Neural progenitor cell (in vitro differentiated cells): ENCODE measurements around the gene TMEM40. TPM values are rescaled to one million over a fixed set of nuclear protein-coding genes. Genes with fewer than 3 reads are reported as not detected.

Experiments used
- DNase-seq: peaks from one replicate; pipeline ENCODE4 v3.0.0-alpha.2; 2016; ENCODE audit warnings: low spot score
- H2AFZ ChIP-seq: fragments of 200-600 bp; sonication (generic); replicated peaks from 2 replicates; pipeline ENCODE4 v1.6.1; 2016; ENCODE audit warnings: antibody characterized with exemption
- H3F3A ChIP-seq: fragments of 200-600 bp; sonication (generic); 2 replicates; pipeline ENCODE4 v1.6.1; 2016; ENCODE audit warnings: antibody characterized with exemption, low read depth
- H3K27ac ChIP-seq: fragments of 200-600 bp; sonication (generic); 2 replicates; pipeline ENCODE4 v1.5.1; 2016; ENCODE audit warnings: mild to moderate bottlenecking
- H3K27me3 ChIP-seq: fragments of 200-600 bp; sonication (generic); 2 replicates; pipeline ENCODE4 v1.6.1; 2016; ENCODE audit warnings: mild to moderate bottlenecking, moderate library complexity
- H3K36me3 ChIP-seq: fragments of 200-600 bp; sonication (generic); 2 replicates; pipeline ENCODE4 v1.5.1; 2016
- H3K4me1 ChIP-seq: fragments of 200-600 bp; sonication (generic); 2 replicates; pipeline ENCODE4 v1.6.1; 2016; ENCODE audit warnings: mixed run types
- H3K4me2 ChIP-seq: fragments of 200-600 bp; sonication (generic); 2 replicates; pipeline ENCODE4 v1.6.1; 2016
- H3K4me3 ChIP-seq: fragments of 200-600 bp; sonication (generic); 2 replicates; pipeline ENCODE4 v1.5.1; 2016
- H3K79me2 ChIP-seq: fragments of 200-600 bp; sonication (generic); 2 replicates; pipeline ENCODE4 v1.6.1; 2016; ENCODE audit warnings: low read depth
- H3K9ac ChIP-seq: fragments of 200-600 bp; sonication (generic); 2 replicates; pipeline ENCODE4 v1.6.1; 2016
- H3K9me3 ChIP-seq: fragments of 200-600 bp; sonication (generic); 2 replicates; pipeline ENCODE4 v1.5.1; 2016; ENCODE audit warnings: low read depth
- H4K20me1 ChIP-seq: fragments of 200-600 bp; sonication (generic); 2 replicates; pipeline ENCODE4 v1.6.1; 2016; ENCODE audit warnings: low read depth
- H3K27ac Mint-ChIP-seq: 3 replicates; pipeline ENCODE4 v1.8.0; 2021; ENCODE audit warnings: mixed read lengths
- H3K27me3 Mint-ChIP-seq: 2 replicates; pipeline ENCODE4 v1.8.0; 2022; ENCODE audit warnings: low read depth, mild to moderate bottlenecking, inconsistent platforms, moderate library complexity, mixed read lengths; ENCODE audit not compliant: insufficient read depth
- H3K36me3 Mint-ChIP-seq: 3 replicates; pipeline ENCODE4 v1.8.0; 2021; ENCODE audit warnings: mixed read lengths
- H3K4me1 Mint-ChIP-seq: 3 replicates; pipeline ENCODE4 v1.8.0; 2021; ENCODE audit warnings: mixed read lengths
- H3K4me3 Mint-ChIP-seq: 3 replicates; pipeline ENCODE4 v1.8.0; 2021; ENCODE audit warnings: mild to moderate bottlenecking, moderate library complexity, mixed read lengths
- H3K9me3 Mint-ChIP-seq: 3 replicates; pipeline ENCODE4 v1.8.0; 2020; ENCODE audit warnings: mixed read lengths
- EZH2 ChIP-seq: fragments of 200-600 bp; sonication (generic); IDR thresholded peaks from 2 replicates; pipeline ENCODE4 v1.6.1; 2017; ENCODE audit warnings: antibody characterized with exemption, mild to moderate bottlenecking, moderate library complexity
- EZH2phosphoT487 ChIP-seq: fragments of 200-600 bp; sonication (generic); IDR thresholded peaks from 2 replicates; pipeline ENCODE4 v1.6.1; 2017; ENCODE audit warnings: antibody characterized with exemption
- total RNA-seq: library from RNA; depleted of rRNA; stranded (reverse); fragments of >200 nt; gene quantifications from 2 replicates; pipeline ENCODE4 v1.2.3, GENCODE V29; 2015; ENCODE audit warnings: low replicate concordance
- TF ChIP-seq, protein P1 (sequence below): fragments of 200-600 bp; sonication (generic); IDR thresholded peaks from 2 replicates; pipeline ENCODE4 v1.5.1; 2017; ENCODE audit warnings: antibody characterized with exemption, mild to moderate bottlenecking

TMEM40 gene
- total RNA-seq, 1 donor from 2014 or later = not detected

DNA sequence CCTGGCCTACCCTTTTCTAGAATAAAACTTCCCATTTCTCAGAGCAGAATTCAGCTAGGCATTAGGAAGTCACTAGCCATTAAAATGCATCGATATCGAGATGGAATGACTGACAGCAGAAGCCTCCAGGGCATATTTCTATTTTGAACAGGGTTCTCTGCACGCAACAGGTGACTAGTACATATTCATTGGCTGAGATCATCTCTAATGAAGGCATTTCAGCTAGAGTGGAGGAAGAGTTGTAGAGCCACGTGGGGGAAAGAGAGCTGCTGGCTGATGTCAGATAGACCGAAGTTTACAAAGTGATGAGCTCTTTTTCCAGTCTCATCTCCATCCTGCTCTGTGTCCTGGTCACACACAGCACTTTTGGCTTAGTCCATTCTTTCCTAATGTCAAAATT lies 7.5 kb downstream of the TMEM40 start:
- Histone ChIP-seq H2AFZ (no peak overlapping the region), H3K4me1 (peaks cover 8% of the 10 kb centered on the region), H3K9me3 (no peaks in the 10 kb centered on the region), H3K79me2 (no peaks in the 10 kb centered on the region), H3F3A (peaks cover 4% of the 10 kb centered on the region), H4K20me1 (no peaks in the 10 kb centered on the region), H3K36me3 (no peaks in the 10 kb centered on the region), H3K27me3 (no peaks in the 10 kb centered on the region), H3K27ac (no peak overlapping the region), H3K4me3 (no peak overlapping the region), H3K4me2 (no peak overlapping the region), H3K9ac (no peak overlapping the region)
- TF ChIP-seq, protein P1, sequence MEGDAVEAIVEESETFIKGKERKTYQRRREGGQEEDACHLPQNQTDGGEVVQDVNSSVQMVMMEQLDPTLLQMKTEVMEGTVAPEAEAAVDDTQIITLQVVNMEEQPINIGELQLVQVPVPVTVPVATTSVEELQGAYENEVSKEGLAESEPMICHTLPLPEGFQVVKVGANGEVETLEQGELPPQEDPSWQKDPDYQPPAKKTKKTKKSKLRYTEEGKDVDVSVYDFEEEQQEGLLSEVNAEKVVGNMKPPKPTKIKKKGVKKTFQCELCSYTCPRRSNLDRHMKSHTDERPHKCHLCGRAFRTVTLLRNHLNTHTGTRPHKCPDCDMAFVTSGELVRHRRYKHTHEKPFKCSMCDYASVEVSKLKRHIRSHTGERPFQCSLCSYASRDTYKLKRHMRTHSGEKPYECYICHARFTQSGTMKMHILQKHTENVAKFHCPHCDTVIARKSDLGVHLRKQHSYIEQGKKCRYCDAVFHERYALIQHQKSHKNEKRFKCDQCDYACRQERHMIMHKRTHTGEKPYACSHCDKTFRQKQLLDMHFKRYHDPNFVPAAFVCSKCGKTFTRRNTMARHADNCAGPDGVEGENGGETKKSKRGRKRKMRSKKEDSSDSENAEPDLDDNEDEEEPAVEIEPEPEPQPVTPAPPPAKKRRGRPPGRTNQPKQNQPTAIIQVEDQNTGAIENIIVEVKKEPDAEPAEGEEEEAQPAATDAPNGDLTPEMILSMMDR = no peak
- TF ChIP-seq EZH2phosphoT487 (no peak), EZH2 (no peak)
- H3K4me3 Mint-ChIP-seq = no peak overlapping the region
- H3K27ac Mint-ChIP-seq = no peak overlapping the region
- no peak for DNase-seq
- no peaks in the 10 kb centered on the region for H3K9me3 Mint-ChIP-seq
- H3K4me1 Mint-ChIP-seq = peaks cover 2% of the 10 kb centered on the region
- H3K36me3 Mint-ChIP-seq = no peaks in the 10 kb centered on the region
- peaks cover 2% of the 10 kb centered on the region for H3K27me3 Mint-ChIP-seq

DNA sequence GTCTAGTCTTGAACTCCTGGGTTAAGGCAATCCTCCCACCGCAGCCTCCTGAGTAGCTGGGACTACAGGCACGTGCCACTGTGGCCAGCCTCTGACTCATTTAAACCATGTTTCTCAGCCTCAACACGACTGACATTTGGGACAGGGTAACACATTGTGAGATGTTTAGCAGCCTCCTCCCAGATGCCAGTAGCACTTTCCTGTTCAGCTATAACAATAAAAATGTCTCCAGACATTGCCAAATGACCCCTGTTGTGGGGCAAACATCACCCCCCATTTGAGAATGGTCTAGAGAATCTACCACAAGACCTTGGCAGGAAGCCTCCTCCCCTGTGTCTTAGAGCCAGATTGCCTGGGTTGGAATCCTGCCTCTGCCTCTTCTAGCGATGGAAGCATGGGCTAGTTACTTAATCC lies 8.4 kb downstream of the TMEM40 start:
- H3K27me3 ChIP-seq = no peaks in the 10 kb centered on the region
- no peaks in the 10 kb centered on the region for H3K36me3 ChIP-seq
- no peak overlapping the region for H3K27ac ChIP-seq
- Mint-ChIP-seq H3K9me3 (no peaks in the 10 kb centered on the region), H3K4me1 (peaks cover 2% of the 10 kb centered on the region), H3K36me3 (no peaks in the 10 kb centered on the region), H3K27me3 (peaks cover 2% of the 10 kb centered on the region), H3K4me3 (no peak overlapping the region), H3K27ac (peak overlapping the region; percentile 65)
- H3K4me1 ChIP-seq = peaks cover 9% of the 10 kb centered on the region
- H3K4me2 ChIP-seq = no peak overlapping the region
- no peak overlapping the region for H3K4me3 ChIP-seq
- TF ChIP-seq EZH2 = no peak
- TF ChIP-seq, protein P1 = no peak
- DNase-seq = no peak
- H4K20me1 ChIP-seq = no peaks in the 10 kb centered on the region
- H3K9me3 ChIP-seq = no peaks in the 10 kb centered on the region
- H2AFZ ChIP-seq = no peak overlapping the region
- no peak overlapping the region for H3K9ac ChIP-seq
- H3K79me2 ChIP-seq = no peaks in the 10 kb centered on the region
- peaks cover 6% of the 10 kb centered on the region for H3F3A ChIP-seq

DNA sequence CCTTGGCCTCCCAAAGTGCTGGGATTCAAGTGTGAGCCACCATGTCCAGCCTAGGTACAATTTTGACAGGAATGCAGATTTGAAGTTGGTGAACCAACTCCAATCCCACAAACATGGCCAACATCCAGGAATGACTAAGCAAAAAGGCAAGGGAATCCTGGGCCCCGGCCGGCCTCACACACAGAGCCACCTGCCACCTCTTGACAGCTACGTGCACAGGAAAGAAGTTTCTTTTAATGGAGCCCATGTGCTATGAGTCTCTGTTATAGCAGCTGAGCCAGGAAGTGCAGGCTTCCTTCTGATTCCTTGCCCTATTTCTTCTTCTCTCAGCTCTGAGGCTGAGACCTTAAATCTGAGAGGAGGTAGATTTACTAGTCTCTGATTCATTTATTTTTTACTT lies 8.8 kb downstream of the TMEM40 start:
- H3K36me3 ChIP-seq = no peaks in the 10 kb centered on the region
- peaks cover 2% of the 10 kb centered on the region for H3K4me1 Mint-ChIP-seq
- H3F3A ChIP-seq = peaks cover 6% of the 10 kb centered on the region
- peaks cover 9% of the 10 kb centered on the region for H3K4me1 ChIP-seq
- no peaks in the 10 kb centered on the region for H3K36me3 Mint-ChIP-seq
- no peak overlapping the region for H3K4me2 ChIP-seq
- no peak overlapping the region for H3K9ac ChIP-seq
- TF ChIP-seq, protein P1 = no peak
- TF ChIP-seq EZH2phosphoT487 = no peak
- no peak for TF ChIP-seq EZH2
- peaks cover 2% of the 10 kb centered on the region for H3K27me3 Mint-ChIP-seq
- no peaks in the 10 kb centered on the region for H3K9me3 ChIP-seq
- no peak for DNase-seq
- no peaks in the 10 kb centered on the region for H3K9me3 Mint-ChIP-seq
- H3K27ac ChIP-seq = no peak overlapping the region
- no peaks in the 10 kb centered on the region for H4K20me1 ChIP-seq
- no peaks in the 10 kb centered on the region for H3K79me2 ChIP-seq
- H3K4me3 Mint-ChIP-seq = no peak overlapping the region
- no peak overlapping the region for H2AFZ ChIP-seq
- no peak overlapping the region for H3K27ac Mint-ChIP-seq
- no peak overlapping the region for H3K4me3 ChIP-seq
- H3K27me3 ChIP-seq = no peaks in the 10 kb centered on the region
